Motor neuron (in vitro differentiated cells): ENCODE results near the gene PKM. TPM values are rescaled to one million over a fixed set of nuclear protein-coding genes. Genes with fewer than 3 reads are reported as not detected.

ENCODE experiments used
- ATAC-seq, 8 experiments: fragments of 200-7000 bp; cut with Tn5 transposase; replicated peaks in 6 of 8; 2 replicates each; pipeline ENCODE4 v1.8.0; 2021; ENCODE audit warnings: mild to moderate bottlenecking in 8 of 8, moderate library complexity in 8 of 8
- H3K27ac ChIP-seq, 2 donors: fragments of 250-450 bp; sonication (Bioruptor Pico); 2 replicates each; pipeline ENCODE4 v1.9.0; 2021; ENCODE audit warnings: antibody characterized with exemption in 2 of 2, mild to moderate bottlenecking in 2 of 2, moderate library complexity in 1 of 2
- H3K4me1 ChIP-seq, 2 donors: fragments of 250-450 bp; sonication (Bioruptor Pico); replicated peaks in 1 of 2; 2 replicates each; pipeline ENCODE4 v1.6.1; 2021; ENCODE audit warnings: antibody characterized with exemption in 2 of 2, mild to moderate bottlenecking in 2 of 2, moderate library complexity in 1 of 2
- H3K4me3 ChIP-seq, 5 donors: fragments of 250-450 bp; sonication (Bioruptor Pico); 2 replicates each; pipeline ENCODE4 v1.9.0; 2021; ENCODE audit warnings: antibody characterized with exemption in 5 of 5, mild to moderate bottlenecking in 5 of 5, moderate library complexity in 4 of 5
- WGBS, 10 experiments: fragments of 450-650 bp; shearing (Covaris generic); methylation state at CpG; one replicate each; pipeline ENCODE4 v1.0.0; 2022; 5-methylcytosine and 5-hydroxymethylcytosine counted together
- in situ Hi-C, 9 experiments: fragments of 400-800 bp; cut with MboI; loops; one replicate each; pipeline ENCODE4 v1.15.0; 2021; ENCODE audit warnings: low sequenced_read_pairs in 9 of 9, low pct_unique_long_range_greater_than_20kb in 2 of 9; ENCODE audit not compliant: unreplicated experiment in 9 of 9
- total RNA-seq, 8 experiments: library from RNA; unstranded; fragments of 300-600 nt; gene quantifications; 2 replicates each; pipeline versions ENCODE4 v1.2.3 to v1.2.4, GENCODE V29; 2022

Gene PKM
- total RNA-seq, 8 experiments from 2014 or later = 522 to 1,171 (median 600) TPM

DNA sequence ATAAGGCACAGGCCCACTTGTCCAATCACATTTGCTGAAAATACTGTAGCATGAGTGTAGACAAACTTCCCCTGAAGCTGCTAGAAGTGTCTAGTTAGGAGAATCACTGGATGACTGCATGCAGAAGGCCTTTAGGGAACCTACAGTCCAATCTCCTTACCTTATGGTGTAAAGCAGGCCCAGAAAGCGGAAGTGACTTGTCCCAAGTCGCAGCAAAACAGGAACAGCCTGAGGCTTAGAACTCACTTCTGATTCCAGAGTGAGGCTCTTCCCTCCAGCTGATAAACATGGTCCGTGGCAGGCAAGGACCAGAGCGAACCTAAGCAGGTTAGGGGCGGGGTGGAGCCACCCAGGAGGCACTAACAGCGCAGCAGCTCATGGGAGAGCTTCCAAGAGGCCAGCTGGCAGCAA, 35.9 kb downstream of the PKM start:
- H3K4me1 ChIP-seq = no peaks in the 10 kb centered on the region
- H3K27ac ChIP-seq = no peak overlapping the region
- H3K4me3 ChIP-seq = no peak overlapping the region
- WGBS, 10 experiments = 20 to 100% (median 68%) methylated on average over 1 to 5 of the region's 6 CpGs; no CpG with 5 or more reads in 4 of the 10 experiments
- in situ Hi-C loops = no loop called here
- no peak for ATAC-seq

DNA sequence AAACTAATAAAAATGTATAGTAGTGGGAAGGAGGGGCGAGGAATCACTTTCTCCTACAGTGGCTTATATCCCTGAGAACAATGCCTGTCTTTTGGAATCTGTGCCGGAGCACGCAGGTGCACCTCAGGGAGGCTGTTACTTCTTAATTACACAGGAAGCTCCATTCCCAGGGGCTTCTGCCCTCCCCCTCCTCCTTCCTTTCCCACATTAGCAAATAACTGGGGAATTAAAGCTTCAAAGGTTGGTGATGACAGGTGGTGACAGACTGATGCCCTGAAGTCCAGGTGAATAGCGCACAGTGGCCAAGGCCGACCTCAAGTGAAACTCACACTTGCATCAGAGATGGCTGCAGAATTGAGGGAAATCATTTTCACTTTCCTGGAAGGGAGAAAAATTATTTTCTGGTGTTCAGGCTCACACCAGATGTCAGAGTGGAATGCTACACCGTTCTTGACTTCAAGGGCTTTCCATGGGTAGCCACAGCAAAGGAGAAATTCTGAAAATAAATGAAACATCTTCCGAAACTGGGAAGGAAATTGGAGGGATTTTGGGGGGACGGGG, 37.1 kb downstream of the PKM start:
- ATAC-seq = no peak
- in situ Hi-C loops = no loop called here
- Histone ChIP-seq H3K4me3 (no peak overlapping the region), H3K27ac (no peak overlapping the region), H3K4me1 (no peaks in the 10 kb centered on the region)
- WGBS, 10 experiments = 8 to 100% (median 50%) methylated on average over 2 to 6 of the region's 8 CpGs; no CpG with 5 or more reads in 1 of the 10 experiments

DNA sequence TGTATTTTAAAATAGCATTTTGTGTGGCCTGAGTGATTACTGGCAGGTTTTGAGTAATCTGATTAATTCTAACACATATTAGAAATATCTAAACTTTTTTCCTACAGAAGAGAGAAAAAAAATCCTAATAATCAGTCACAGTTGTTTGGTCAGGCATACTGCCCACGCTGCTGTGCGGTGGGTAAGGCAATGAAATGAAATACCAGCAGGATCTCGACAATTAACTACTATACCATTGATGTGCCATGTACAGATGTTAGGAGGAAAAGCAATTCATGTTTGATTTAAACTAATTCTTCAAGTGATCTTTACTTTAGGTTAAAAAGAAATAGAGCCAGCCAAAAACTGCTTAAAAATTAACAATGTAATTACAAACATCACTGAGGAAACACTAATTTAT, 38.6 kb downstream of the PKM start:
- H3K27ac ChIP-seq = no peak overlapping the region
- in situ Hi-C loops = no loop called here
- no peak for ATAC-seq
- H3K4me3 ChIP-seq = no peak overlapping the region
- no peaks in the 10 kb centered on the region for H3K4me1 ChIP-seq
- 11 to 93% (median 80%) methylated on average over 2 to 3 of the region's 3 CpGs; no CpG with 5 or more reads in 1 of the 10 experiments for WGBS, 10 experiments

DNA sequence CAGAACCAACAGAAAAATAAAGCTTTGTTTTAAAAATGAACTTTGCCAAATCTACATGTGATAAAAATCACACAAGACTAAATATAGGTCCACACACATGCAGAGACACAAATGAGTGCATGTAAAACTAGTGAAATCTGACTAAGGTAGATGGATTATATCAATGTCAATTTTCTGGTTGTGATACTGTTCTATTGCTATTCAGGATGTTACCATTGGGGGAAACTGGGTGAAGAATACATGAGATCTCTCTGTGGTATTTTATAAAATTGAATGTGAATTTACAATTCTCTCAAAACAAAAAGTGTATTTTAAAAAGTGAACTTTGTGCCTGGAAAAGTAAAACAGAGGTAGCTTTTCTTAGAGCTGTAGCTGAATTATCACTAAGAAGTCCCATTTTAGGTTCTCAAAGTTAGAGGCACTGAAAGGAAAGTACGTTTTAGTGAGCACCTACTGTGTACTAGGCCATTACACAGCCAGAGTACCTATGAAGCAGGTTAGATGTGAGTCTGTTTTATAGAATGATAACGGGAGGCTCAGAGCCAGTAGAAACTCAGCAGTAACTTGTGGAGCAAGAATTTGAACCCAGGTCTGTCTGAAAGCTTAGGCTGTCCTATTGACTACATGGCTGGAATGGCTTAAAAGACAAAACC, 41.6 kb downstream of the PKM start:
- in situ Hi-C loops = no loop called here
- Histone ChIP-seq H3K27ac (no peak overlapping the region), H3K4me1 (no peaks in the 10 kb centered on the region), H3K4me3 (no peak overlapping the region)
- no peak for ATAC-seq
- WGBS, 10 experiments = 60 to 100% (median 83%) methylated on average over 1 to 2 of the region's 2 CpGs; no CpG with 5 or more reads in 3 of the 10 experiments

DNA sequence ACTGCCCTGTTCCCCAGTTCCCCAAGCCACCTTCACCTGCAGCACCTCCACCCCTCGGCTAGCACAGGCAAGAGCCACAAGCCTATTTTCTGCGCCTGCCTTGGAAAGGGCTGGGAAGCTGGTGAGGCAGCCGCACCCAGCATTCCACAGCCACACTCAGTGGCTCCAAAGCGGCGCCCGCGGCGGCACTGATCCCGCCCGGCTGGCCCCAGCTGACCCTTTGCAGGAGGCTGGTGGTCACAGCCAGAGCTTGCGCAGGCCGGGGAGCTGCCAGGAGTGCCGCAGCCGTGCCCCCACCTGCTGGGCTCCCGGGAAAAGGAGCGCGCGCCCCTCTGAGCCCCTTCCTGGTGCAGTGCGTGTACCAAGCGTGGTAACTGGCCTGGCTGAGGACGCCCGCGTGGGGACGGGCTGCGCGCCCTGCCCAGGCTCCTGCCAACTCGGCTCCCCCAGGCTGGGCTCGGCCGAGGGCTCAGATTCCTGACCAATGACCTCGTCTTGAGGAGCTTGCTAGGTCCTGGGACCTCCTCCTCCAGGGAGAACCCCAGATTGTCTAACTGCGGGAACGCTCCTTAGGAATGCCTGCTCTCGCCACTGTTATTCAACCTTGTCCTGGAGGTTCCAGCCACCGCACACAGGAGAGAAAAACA, 46.7 kb downstream of the PKM start:
- peak; percentile 59 to 97 (median 72) for ATAC-seq
- Histone ChIP-seq H3K27ac (no peak overlapping the region), H3K4me1 (peaks cover 5 to 13% of the 10 kb centered on the region in 2 donors), H3K4me3 (no peak overlapping the region)
- in situ Hi-C loops = no loop called here
- 0 to 100% (median 0%) methylated on average over 1 to 7 of the region's 34 CpGs; no CpG with 5 or more reads in 4 of the 10 experiments for WGBS, 10 experiments

DNA sequence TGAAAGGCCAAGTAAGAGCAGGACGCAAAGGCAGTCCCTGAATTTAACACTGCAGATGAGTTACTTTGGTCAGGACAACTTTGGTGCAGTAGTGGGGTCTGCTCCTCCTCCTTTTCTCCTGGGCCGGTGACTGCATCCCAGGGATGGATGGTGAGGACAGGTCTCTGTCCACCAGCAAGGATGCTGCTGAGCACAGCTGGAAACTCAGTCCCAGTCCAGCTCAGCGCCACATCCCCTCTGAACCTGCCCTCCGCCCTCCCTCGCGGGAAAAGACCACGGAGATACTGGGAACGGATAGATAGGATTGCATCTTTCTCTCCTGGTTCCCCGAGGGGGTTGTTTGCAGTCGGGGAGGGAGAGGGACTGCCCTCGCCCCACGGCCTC, 47.2 kb downstream of the PKM start:
- in situ Hi-C loops = no loop called here
- peak in 3 of 8 experiments; percentile 7 to 21 (median 8) for ATAC-seq
- Histone ChIP-seq H3K27ac (no peak overlapping the region), H3K4me1 (peaks cover 5 to 13% of the 10 kb centered on the region in 2 donors), H3K4me3 (no peak overlapping the region)
- 6 to 100% (median 43%) methylated on average over 1 to 7 of the region's 12 CpGs; no CpG with 5 or more reads in 3 of the 10 experiments for WGBS, 10 experiments

DNA sequence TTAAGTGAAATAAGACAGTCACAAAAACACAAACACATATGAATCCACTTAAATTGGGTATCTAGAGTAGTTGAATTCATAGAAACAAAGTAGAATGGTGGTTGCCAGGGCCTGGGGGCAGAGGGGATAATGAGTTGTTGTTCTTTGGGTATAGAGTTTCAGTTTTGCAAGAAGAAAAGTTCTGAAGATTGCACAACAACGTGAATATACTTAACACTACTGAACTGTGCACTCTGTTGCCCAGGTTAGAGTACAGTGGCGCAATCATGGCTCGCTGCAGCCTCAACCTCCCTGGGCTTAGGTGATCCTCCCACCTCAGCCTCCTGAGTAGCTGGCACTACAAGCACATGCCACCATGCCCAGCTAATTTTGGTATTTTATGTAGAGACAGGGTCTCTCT, 48.3 kb downstream of the PKM start:
- H3K27ac ChIP-seq = no peak overlapping the region
- H3K4me3 ChIP-seq = no peak overlapping the region
- 50 to 100% (median 80%) methylated on average over 1 to 3 of the region's 3 CpGs; no CpG with 5 or more reads in 4 of the 10 experiments for WGBS, 10 experiments
- in situ Hi-C loops = no loop called here
- H3K4me1 ChIP-seq = peaks cover 5 to 13% of the 10 kb centered on the region in 2 donors
- ATAC-seq = peak in 2 of 8 experiments; percentile 18 to 57

DNA sequence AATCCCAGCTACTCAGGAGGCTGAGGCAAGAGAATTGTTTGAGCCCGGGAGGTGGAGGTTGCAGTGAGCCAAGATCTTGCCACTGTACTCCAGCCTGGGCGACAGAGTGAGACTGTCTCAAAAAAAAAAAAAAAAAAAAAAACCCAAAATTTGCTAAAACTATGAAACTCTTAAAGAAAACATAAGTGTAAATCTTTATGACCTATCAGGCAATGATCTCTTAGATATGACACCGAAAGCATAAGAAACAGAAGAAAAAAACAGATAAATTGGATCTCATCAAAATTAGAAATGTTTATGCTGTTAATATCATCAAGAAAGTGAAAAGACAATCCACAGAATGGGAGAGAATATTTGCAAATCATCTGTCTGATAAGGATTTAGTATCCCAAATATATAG, 48.7 kb downstream of the PKM start:
- WGBS, 10 experiments = 70 to 100% (median 94%) methylated on average over 1 to 3 of the region's 3 CpGs
- in situ Hi-C loops = no loop called here

DNA sequence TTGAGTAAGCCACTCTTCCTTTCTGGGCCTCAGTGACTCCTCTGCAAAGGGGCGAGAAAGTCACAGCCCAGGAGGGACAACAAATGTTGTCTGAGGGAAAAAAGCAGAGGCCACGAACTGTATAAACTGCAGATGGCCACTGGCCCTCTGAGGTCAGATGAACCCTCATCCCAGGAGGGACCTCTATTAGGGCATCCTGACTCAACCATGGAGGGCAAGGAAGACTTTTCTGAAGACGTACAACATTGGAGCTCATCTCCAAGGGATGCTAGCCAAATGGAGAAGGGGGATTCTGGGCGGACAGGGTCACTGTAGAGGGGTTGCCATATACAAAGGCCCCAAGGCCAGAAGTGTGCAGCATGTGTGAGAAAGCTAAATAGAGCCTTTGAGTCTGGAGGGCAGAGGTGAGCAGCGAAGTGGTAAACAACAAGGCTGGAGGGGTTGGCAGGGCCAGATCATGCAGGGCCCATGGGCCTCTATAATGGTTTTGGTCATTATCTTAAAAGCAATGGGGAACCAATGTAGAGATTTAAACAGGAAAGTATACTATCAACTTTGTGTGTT, 50.1 kb downstream of the PKM start:
- Histone ChIP-seq H3K4me1 (peaks cover 5 to 13% of the 10 kb centered on the region in 2 donors), H3K27ac (no peak overlapping the region), H3K4me3 (no peak overlapping the region)
- no peak for ATAC-seq
- in situ Hi-C loops = no loop called here
- 49 to 100% (median 89%) methylated on average over 1 to 3 of the region's 5 CpGs; no CpG with 5 or more reads in 5 of the 10 experiments for WGBS, 10 experiments

More for the DNA sequence above, 48.7 kb downstream of the PKM start:
- no peak overlapping the region for H3K4me3 ChIP-seq
- no peak for ATAC-seq
- peaks cover 5 to 13% of the 10 kb centered on the region in 2 donors for H3K4me1 ChIP-seq
- H3K27ac ChIP-seq = no peak overlapping the region

DNA sequence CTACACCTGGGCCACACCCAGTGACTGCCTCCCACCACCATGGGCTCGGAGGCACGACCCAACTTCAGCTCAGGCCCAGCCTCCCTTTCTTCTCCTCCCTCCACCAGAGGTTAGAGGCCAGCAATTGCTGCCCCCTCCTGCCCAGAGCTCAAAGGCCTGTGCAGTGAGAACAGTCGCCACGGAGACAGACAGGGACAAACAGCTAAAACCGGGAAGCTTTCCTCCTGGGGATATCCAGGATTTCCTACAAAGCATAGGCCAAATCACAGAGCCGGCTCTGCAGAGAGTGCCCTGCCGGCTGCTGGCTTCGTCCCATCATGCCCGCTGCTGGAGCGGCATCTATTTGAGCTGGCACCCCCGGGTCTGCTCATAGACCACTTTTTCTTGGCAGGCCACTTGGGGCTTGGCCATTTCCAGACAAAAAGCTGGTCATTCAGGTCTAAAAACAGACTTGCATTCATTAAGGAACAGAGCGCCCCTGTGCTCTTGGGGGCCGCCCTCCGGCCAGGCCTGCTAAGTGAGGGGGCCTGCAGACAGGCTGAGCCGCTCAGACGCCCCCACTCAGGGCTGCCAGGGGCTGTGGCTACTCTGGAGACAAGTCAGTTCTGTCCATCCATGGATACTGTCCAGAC, 50.9 kb downstream of the PKM start:
- peak in 5 of 8 experiments; percentile 49 to 68 (median 51) for ATAC-seq
- in situ Hi-C loops = no loop called here

DNA sequence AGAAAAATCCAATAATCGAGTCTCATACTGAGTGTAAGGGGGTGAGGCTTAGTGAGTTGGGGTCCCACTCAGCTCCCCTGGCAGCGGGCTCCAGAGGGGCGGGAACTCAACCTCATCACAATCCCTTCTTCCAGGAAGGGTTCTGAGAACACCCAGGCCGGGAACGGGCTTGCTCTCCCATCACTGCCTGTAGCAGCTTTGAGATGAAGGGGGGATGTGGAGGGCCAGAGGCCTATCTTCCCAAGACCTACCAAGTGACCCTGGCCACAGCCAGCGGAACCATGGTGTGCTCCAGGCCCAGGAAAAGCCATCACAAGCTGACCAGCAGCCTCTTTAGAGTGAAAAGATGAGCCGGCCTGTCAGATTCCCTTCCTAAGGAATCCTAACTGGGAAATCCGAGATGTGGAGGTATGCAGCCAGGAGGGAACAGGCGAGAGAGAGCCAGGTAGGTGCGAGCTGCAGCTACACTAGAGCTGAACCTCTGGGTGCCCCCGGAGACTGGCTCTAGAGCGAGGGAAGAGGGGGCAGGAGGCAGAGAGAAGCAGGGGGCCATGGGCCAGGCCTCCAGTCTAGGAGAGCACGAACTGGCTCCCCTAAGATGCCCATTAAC, 51.9 kb downstream of the PKM start:
- no peak for ATAC-seq
- no peak overlapping the region for H3K27ac ChIP-seq
- 60 to 100% (median 85%) methylated on average over 1 to 5 of the region's 13 CpGs; no CpG with 5 or more reads in 4 of the 10 experiments for WGBS, 10 experiments

More for the DNA sequence above, 50.9 kb downstream of the PKM start:
- H3K4me1 ChIP-seq = peaks cover 5 to 13% of the 10 kb centered on the region in 2 donors
- WGBS, 10 experiments = 20 to 100% (median 63%) methylated on average over 2 to 8 of the region's 16 CpGs; no CpG with 5 or more reads in 3 of the 10 experiments
- H3K27ac ChIP-seq = no peak overlapping the region
- no peak overlapping the region for H3K4me3 ChIP-seq

DNA sequence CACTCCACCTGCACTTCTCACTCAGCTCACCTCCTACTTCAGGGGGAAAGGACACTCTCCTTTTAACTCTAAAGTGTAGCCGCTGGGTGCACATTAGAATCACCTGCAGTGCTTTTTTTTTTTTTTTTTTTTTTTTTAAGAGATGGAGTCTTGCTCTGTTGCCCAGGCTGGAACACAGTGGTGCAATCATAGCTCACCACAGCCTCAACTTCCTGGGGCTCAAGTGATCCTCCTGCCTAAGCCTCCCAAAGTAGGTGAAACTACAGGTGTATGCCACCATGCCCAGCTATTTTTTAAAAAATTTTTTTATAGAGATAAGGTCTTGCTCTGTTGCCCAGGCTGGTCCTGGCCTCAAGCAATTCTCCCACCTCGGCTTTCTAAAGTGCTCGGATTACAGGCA, 54.2 kb downstream of the PKM start:
- Histone ChIP-seq H3K27ac (no peak overlapping the region), H3K4me3 (no peak overlapping the region), H3K4me1 (peaks cover 5 to 11% of the 10 kb centered on the region in 2 donors)
- WGBS, 10 experiments = 0 to 100% (median 62%) methylated on average over 1 to 3 of the region's 3 CpGs; no CpG with 5 or more reads in 1 of the 10 experiments
- no peak for ATAC-seq
- in situ Hi-C loops = no loop called here

More for the DNA sequence above, 51.9 kb downstream of the PKM start:
- Histone ChIP-seq H3K4me3 (no peak overlapping the region), H3K4me1 (peaks cover 5 to 13% of the 10 kb centered on the region in 2 donors)
- in situ Hi-C loops = no loop called here
